ENCODE results near the gene CAMK1G. TPM values are rescaled to one million over a fixed set of nuclear protein-coding genes. Genes with fewer than 3 reads are reported as not detected.

Gene CAMK1G
- total RNA-seq, 1 donor from 2014 or later = not detected

GRCh38 chr1:209630383-209631225 lies 47.1 kb downstream of the CAMK1G start:
- H3K4me3 Mint-ChIP-seq (ENCODE audit: unreplicated experiment) = no peak overlapping the region
- H3K36me3 Mint-ChIP-seq (ENCODE audit: low read depth, unreplicated experiment) = no peaks in the 10 kb centered on the region
- no peak for DNase-seq (ENCODE audit: low spot score)
- H3K27me3 Mint-ChIP-seq (ENCODE audit: unreplicated experiment) = peaks cover 6% of the 10 kb centered on the region
- no peaks in the 10 kb centered on the region for H3K9me3 Mint-ChIP-seq (ENCODE audit: unreplicated experiment)
- no peak overlapping the region for H3K27ac Mint-ChIP-seq (ENCODE audit: unreplicated experiment)
- TF ChIP-seq, protein P1, sequence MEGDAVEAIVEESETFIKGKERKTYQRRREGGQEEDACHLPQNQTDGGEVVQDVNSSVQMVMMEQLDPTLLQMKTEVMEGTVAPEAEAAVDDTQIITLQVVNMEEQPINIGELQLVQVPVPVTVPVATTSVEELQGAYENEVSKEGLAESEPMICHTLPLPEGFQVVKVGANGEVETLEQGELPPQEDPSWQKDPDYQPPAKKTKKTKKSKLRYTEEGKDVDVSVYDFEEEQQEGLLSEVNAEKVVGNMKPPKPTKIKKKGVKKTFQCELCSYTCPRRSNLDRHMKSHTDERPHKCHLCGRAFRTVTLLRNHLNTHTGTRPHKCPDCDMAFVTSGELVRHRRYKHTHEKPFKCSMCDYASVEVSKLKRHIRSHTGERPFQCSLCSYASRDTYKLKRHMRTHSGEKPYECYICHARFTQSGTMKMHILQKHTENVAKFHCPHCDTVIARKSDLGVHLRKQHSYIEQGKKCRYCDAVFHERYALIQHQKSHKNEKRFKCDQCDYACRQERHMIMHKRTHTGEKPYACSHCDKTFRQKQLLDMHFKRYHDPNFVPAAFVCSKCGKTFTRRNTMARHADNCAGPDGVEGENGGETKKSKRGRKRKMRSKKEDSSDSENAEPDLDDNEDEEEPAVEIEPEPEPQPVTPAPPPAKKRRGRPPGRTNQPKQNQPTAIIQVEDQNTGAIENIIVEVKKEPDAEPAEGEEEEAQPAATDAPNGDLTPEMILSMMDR (IDR thresholded peaks at IDR 0.05; ENCODE audit: unreplicated experiment) = no peak
- no peaks in the 10 kb centered on the region for H3K4me1 Mint-ChIP-seq (ENCODE audit: unreplicated experiment)

- no peak overlapping the region for H3K4me3 Mint-ChIP-seq (ENCODE audit: unreplicated experiment)
- no peaks in the 10 kb centered on the region for H3K4me1 Mint-ChIP-seq (ENCODE audit: unreplicated experiment)
- no peaks in the 10 kb centered on the region for H3K36me3 Mint-ChIP-seq (ENCODE audit: low read depth, unreplicated experiment)
- TF ChIP-seq, protein P1 (IDR thresholded peaks at IDR 0.05; ENCODE audit: unreplicated experiment) = no peak
- no peak overlapping the region for H3K27ac Mint-ChIP-seq (ENCODE audit: unreplicated experiment)
- no peak for DNase-seq (ENCODE audit: low spot score)
- no peaks in the 10 kb centered on the region for H3K9me3 Mint-ChIP-seq (ENCODE audit: unreplicated experiment)
- peaks cover 7% of the 10 kb centered on the region for H3K27me3 Mint-ChIP-seq (ENCODE audit: unreplicated experiment)
Measured at GRCh38 chr1:209633335-209633997, 50.0 kb downstream of the CAMK1G start.

DNA sequence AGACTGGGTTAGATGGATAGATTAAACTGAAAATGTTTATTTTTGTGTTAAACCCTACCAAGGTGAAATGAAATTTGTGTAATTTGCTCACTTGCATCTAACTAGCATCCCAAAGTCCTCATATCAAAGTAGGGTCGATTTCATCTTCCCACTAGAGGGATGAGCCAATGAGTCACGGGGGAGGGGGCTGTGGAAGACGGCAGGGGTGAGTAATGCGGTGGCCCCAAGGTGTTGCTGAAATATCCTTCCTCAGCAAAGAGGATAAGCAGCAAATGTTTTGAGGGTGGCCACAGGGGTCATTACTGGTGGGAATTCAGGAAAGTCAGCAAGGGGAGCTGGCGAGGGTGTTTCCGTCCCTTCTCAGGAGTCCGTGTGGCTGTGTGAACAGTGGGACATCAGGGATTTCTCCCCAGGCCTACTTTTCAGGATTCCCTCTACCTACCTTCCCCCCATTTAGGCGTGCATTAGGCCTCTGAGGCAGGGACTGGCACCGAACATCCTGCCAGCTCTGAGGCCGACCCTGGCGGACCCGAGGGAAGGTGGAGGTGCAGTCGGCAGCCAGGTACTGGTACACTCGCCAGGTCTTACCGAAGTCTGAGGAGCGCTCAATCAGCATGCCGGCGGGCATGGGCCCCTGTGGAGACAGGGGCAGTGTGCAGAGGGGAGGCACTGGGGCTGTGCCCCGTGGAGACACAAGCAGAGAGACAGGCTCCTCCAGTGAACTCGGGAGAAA lies 50.7 kb downstream of the CAMK1G start:
- H3K27me3 Mint-ChIP-seq (ENCODE audit: unreplicated experiment) = peaks cover 7% of the 10 kb centered on the region
- no peak for DNase-seq (ENCODE audit: low spot score)
- TF ChIP-seq, protein P1 (IDR thresholded peaks at IDR 0.05; ENCODE audit: unreplicated experiment) = no peak
- no peak overlapping the region for H3K4me3 Mint-ChIP-seq (ENCODE audit: unreplicated experiment)
- no peaks in the 10 kb centered on the region for H3K9me3 Mint-ChIP-seq (ENCODE audit: unreplicated experiment)
- H3K27ac Mint-ChIP-seq (ENCODE audit: unreplicated experiment) = no peak overlapping the region
- H3K4me1 Mint-ChIP-seq (ENCODE audit: unreplicated experiment) = no peaks in the 10 kb centered on the region
- H3K36me3 Mint-ChIP-seq (ENCODE audit: low read depth, unreplicated experiment) = no peaks in the 10 kb centered on the region

DNA sequence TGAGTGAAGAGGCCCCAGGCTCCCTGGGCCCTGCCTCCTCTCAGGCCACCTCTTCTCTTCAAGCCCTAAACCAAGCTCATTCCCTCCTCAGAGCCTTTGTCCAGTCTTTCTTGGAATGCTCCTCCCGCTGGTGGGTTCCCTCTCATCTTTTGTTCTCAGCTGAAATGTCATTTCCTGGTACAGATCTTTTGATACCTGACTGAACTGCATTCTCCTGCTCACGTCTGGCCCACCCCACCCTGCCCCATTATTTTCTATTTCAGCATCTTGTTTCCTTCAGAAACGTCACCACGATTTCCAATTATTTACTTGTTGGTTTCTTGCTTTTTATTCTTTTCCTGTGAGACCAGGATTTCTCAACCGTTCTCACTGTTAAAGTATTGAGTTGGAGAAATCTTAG lies 52.3 kb downstream of the CAMK1G start:
- H3K27ac Mint-ChIP-seq (ENCODE audit: unreplicated experiment) = no peak overlapping the region
- DNase-seq (ENCODE audit: low spot score) = no peak
- H3K4me3 Mint-ChIP-seq (ENCODE audit: unreplicated experiment) = no peak overlapping the region
- no peaks in the 10 kb centered on the region for H3K36me3 Mint-ChIP-seq (ENCODE audit: low read depth, unreplicated experiment)
- no peaks in the 10 kb centered on the region for H3K9me3 Mint-ChIP-seq (ENCODE audit: unreplicated experiment)
- TF ChIP-seq, protein P1 (IDR thresholded peaks at IDR 0.05; ENCODE audit: unreplicated experiment) = no peak
- peaks cover 9% of the 10 kb centered on the region for H3K27me3 Mint-ChIP-seq (ENCODE audit: unreplicated experiment)
- H3K4me1 Mint-ChIP-seq (ENCODE audit: unreplicated experiment) = no peaks in the 10 kb centered on the region
